ENCODE results near the gene TAF5.
"Not testable (repeated sequence)": the region's sequence is repeated elsewhere in the genome, so short reads cannot be mapped to it uniquely, and the experiment has no call there.

TAF5 gene

DNA sequence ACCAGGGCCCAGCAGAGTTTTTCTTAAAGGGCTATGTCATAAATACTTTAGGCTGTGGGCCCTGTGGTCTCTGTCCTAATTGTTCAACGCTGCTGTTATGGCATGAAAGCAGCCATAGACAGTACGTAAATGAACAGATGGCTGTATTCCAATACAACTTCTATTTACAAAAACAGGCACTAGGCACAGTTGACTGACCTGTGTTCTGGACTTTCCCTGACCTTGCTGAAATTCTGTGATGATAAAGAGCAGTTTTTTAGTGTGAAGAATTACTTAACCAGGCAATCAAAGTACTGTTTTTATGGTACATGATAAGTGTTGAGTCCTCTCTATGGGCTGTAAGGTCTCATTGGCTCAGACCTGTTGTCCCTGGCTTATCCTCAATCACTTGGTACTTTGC, 45.8 kb downstream of the TAF5 start:
- DNase-seq (ENCODE audit: low read depth): no peak

DNA sequence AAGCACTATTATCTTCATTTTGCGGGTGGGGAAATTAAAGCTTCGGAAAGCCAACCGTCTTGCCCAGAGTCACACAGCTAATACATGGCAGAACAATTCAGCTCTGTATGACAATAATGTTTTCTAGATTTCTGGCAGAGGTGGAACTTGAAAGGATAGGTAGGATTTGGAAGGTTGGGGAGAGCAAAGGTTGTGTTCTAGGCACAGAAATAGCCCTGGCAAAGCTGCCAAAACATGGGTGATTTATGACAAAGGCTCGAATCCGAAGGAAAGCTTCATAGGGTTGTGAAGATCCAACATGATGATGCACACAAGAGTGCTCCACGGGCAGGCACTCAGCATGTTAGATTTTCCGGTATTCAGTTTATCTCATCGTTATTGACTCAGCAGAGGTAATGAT, 47.8 kb downstream of the TAF5 start:
- no peak for DNase-seq (ENCODE audit: low read depth)

DNA sequence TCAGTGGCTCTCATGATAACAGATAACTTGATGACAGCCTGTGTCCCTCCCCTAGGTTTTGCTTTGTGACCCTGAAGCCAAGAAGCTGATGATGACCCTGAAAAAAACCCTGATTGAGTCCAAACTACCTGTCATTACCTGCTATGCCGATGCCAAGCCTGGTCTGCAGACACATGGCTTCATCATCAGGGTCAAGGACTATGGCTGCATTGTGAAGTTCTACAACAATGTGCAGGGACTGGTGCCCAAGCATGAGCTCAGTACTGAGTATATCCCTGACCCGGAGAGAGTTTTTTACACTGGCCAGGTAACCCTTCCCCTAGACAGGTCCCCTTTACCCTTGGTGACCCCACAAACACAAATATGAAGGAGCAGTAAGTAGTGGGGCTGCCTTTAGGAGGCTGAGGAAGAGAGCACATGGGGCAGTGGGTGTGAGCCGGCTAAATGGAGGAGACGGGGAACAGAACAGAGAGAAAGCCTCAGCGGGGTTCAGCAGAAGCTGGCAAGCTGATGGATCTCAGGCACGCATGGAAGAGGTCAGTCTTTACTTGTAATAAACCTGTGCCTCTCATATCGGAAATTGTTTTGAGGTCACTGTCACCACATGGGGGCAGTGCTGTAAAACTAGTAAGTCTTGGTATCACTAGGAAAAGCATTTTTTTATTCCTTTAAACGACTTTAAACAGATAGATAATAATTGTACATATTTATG, 48.8 kb downstream of the TAF5 start:
- DNase-seq (ENCODE audit: low read depth): no peak

DNA sequence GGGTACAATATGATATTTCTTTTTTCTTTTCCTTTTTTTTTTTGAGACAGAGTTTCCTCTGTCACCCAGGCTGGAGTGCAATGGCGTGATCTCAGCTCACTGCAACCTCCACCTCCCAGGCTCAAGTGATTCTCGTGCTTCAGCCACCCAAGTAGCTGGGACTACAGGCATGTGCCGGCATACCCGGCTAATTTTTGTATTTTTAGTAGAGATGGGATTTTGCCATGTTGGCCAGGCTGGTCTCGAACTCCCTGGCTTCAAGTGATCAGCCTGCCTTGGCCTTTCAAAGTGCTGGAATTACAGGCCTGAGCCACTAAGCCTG, 49.3 kb downstream of the TAF5 start:
- not testable (repeated sequence) for DNase-seq (ENCODE audit: low read depth)

DNA sequence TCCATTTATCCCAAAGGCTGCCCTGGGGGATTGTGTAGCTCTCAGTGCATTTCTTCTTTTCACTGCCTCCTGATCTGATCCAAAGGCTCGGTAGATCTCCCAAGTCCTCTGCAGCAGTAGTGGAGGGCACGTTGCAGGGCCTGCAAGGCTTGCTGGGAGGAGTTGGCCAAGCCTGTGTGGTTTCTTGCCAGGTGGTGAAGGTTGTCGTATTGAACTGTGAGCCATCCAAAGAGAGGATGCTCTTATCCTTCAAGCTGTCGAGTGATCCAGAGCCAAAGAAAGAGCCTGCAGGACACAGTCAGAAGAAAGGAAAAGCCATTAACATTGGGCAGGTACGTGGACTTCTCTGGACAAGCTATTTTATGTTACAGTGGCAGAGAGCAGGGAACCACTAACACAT, 49.8 kb downstream of the TAF5 start:
- no peak for DNase-seq (ENCODE audit: low read depth)

DNA sequence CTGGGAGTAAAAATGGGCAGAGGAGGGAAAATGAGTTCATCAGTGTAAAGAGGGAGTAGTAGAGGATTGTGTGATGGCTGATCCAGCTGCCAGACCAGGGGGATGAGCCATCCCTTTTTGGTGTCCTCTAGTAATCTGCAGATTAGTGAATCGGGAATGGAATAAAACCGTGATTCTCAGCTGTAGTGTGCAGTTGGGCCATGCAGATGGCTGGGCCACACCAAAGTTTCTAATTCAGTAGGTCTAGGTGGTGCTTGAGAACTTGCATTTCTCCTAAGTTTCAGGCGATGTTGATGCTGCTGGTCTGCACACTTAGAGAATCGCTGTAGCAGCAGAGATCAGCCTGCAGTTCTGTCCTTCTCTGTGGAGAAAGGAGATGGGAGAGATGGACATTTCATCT, 51.3 kb downstream of the TAF5 start:
- no peak for DNase-seq (ENCODE audit: low read depth)

DNA sequence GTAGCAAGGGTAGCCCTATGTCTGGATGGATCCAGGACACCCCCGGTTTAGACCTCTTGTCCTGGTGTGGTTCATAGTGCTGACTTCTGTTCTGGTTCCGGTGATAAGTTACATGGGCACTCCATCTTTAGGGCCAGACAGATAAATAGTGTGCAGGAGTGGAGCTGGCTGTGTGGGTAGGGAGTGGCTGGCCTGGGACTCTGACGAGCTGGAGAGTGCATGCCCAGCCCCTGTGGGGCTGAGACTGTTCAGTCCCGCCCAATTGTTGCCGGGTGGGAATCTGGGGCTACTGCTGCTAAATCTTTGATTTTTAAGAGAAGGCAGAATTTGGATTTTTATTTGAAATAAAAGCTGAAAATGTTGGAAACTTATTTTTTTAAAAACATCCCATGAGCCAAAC, 56.0 kb downstream of the TAF5 start:
- DNase-seq (ENCODE audit: low read depth): no peak

DNA sequence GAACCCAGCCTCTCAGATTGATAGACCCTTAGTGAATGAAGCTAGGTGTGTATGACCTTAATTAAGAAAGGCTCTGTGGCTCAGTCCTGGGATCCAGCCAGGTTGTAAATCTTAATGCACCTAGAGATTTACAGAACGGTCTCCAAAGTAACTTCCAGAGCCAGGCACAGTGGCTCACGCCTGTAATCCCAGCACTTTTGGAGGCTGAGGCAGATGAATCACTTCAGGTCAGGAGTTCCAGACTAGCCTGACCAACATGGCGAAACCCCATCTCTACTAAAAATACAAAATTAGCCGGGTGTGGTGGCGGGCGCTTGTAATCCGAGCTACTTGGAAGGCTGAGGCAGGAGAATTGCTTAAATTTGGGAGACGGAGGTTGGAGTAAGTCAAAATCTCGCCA, 60.1 kb downstream of the TAF5 start:
- DNase-seq (ENCODE audit: low read depth): no peak

DNA sequence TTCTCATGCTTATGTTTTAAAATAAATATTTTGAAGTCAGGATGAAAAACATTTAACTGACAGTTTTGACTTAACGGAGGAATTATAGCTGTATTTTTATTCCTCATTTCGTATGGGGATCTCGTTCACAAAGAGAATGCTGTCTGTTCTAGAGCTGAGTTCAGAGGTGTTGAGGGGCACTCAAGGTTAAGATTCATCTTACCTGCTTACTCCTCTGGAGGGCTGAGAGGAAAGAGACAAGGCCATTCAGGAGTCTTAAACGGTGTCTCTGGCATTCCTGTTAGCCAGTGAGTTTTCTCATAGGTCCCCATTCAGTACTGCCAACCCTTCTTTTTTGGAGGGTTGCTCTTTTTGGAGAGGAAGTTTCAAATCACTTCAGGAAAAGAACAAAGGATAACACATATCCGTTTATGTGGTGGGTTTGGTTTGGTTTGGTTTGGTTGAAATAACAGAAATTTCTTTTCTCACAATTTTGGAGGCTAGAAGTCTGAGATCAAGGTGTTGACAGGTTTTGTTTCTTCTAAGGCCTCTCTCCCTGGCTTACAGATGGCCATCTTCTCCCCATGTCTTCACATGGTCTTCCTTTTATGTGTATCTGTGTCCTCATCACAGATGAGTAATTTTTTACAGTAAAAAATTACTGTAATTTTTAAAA, 61.3 kb downstream of the TAF5 start:
- DNase-seq (ENCODE audit: low read depth): no peak

DNA sequence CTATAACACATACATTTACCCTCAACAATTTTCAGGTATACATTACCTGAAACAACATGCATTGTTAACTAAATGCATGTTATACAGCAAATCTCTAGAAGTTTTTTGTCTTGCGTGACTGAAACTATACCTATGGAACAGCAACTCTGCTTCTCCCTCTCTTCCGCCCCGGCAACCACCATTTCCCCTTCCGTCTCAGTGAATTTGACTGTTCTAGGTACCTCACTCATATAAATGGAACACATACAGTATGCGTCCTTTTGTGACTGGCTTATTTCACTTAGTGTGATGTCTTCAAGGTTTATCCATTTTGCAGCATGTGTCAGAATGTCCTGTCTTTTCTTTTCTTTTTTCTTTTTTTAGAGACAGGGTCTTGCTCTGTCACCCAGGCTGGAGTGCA, 61.9 kb downstream of the TAF5 start:
- no peak for DNase-seq (ENCODE audit: low read depth)

DNA sequence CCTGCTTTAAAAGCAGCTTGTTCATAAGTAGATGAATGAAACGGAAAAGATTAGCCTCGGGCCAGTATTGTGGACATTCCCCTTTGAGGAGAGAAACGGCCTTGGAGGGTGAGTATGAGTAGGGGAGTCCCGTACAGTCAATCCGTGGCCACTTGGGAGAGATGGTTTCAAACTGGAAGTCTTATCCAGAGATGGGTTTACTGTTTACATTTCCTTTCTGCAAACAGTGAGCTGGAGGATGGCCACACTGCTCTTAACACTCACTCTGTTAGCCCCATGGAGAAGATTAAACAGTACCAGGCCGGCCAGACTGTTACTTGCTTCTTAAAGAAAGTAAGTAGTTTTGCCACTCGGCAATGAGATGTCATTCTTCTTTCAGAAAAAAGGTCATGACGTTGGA, 64.1 kb downstream of the TAF5 start:
- DNase-seq (ENCODE audit: low read depth): no peak

DNA sequence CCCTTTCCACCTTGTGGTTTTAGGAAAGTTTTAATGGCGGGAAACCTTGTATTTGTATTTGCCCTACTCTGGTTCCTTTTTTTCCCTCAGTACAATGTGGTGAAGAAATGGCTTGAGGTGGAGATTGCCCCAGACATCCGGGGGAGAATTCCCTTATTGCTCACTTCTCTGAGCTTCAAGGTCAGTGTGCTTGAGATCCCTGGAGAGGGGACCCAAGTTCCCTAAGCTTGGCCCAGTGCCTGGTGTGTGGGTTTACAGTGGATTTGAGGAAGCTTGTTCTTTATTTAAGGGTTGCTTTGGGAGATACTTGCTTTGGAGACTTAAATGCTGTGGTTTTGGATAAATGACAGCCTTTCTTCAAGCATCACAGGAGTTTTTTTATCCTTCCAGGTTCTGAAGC, 66.1 kb downstream of the TAF5 start:
- no peak for DNase-seq (ENCODE audit: low read depth)

Measured in stimulated activated CD8-positive, alpha-beta memory T cell treated with anti-CD3 and anti-CD28 coated beads, Interleukin-7, amount 100 ng/mL, for 24 hours (primary cell).